Natural killer cell (primary cell): ENCODE measurements around the gene TGM6. TPM values are rescaled to one million over a fixed set of nuclear protein-coding genes. Genes with fewer than 3 reads are reported as not detected.

Source experiments
- ATAC-seq, 3 donors: fragments of 150-1000 bp in 2 of 3; fragments of 200-7000 bp in 1 of 3; cut with Tn5 transposase; 1 replicate in 1 of 3; 2 replicates in 2 of 3; pipeline ENCODE4 v1.10.0; 2021; ENCODE audit warnings: mild to moderate bottlenecking in 2 of 3, moderate library complexity in 2 of 3
- DNase-seq, 2 donors: peaks; one replicate each; pipeline versions ENCODE4 v3.0.0 to v3.0.0-alpha.2; 2013 to 2021; ENCODE audit warnings: mixed read lengths in 1 of 2
- H3K27ac ChIP-seq: one replicate; pipeline ENCODE4 v1.5.1; 2013; ENCODE audit warnings: mild to moderate bottlenecking, low read length
- H3K27me3 ChIP-seq: one replicate; pipeline ENCODE4 v1.6.1; 2013; ENCODE audit warnings: low read length; ENCODE audit not compliant: control insufficient read depth, insufficient read depth
- H3K36me3 ChIP-seq: one replicate; pipeline ENCODE4 v1.6.1; 2013; ENCODE audit warnings: low read length; ENCODE audit not compliant: control insufficient read depth, insufficient read depth
- H3K4me1 ChIP-seq: one replicate; pipeline ENCODE4 v1.6.1; 2013; ENCODE audit warnings: low read length; ENCODE audit not compliant: control insufficient read depth, insufficient read depth
- H3K4me3 ChIP-seq: one replicate; pipeline ENCODE4 v1.5.1; 2013; ENCODE audit warnings: low read length
- H3K9me3 ChIP-seq: one replicate; pipeline ENCODE4 v1.6.1; 2013; ENCODE audit warnings: low read length; ENCODE audit not compliant: control insufficient read depth, insufficient read depth
- H3K27ac Mint-ChIP-seq, 2 donors: one replicate each; pipeline ENCODE4 v1.8.0; 2022; ENCODE audit warnings: mild to moderate bottlenecking in 2 of 2, mixed read lengths in 2 of 2, moderate library complexity in 1 of 2
- H3K27me3 Mint-ChIP-seq, 2 donors: one replicate each; pipeline ENCODE4 v1.8.0; 2022; ENCODE audit warnings: low read depth in 2 of 2, mixed read lengths in 2 of 2
- H3K36me3 Mint-ChIP-seq: one replicate; pipeline ENCODE4 v1.8.0; 2022; ENCODE audit warnings: mixed read lengths
- H3K4me1 Mint-ChIP-seq, 2 donors: one replicate each; pipeline ENCODE4 v1.8.0; 2022; ENCODE audit warnings: mixed read lengths in 2 of 2
- H3K4me3 Mint-ChIP-seq: one replicate; pipeline ENCODE4 v1.8.0; 2022; ENCODE audit warnings: mild to moderate bottlenecking, moderate library complexity, mixed read lengths
- H3K9me3 Mint-ChIP-seq, 2 donors: one replicate each; pipeline ENCODE4 v1.8.0; 2022; ENCODE audit warnings: mixed read lengths in 2 of 2
- CTCF ChIP-seq: fragments of 200-600 bp; IDR thresholded peaks from one replicate; pipeline ENCODE4 v1.8.0; 2022; ENCODE audit warnings: antibody characterized with exemption
- WGBS: methylation state at CpG from one replicate; pipeline ENCODE4 v1.1.7; 2013; ENCODE audit warnings: missing lambda C conversion rate; ENCODE audit not compliant: insufficient coverage; 5-methylcytosine and 5-hydroxymethylcytosine counted together
- intact Hi-C: fragments of 100-400 bp; cut with micrococcal nuclease; formaldehyde crosslinking; loops from one replicate; pipeline ENCODE4 v1.14.2; 2022
- total RNA-seq, 4 donors: library from RNA; stranded (reverse); fragments of 120-200 nt in 1 of 4; gene quantifications; one replicate each; pipeline versions ENCODE4 v1.2.3 to v1.2.4, GENCODE V29; 2013 to 2022

The TGM6 gene
- total RNA-seq, 3 donors from 2014 or later (not counting 1 experiment from before 2014, with no cell fraction given) = not detected

GRCh38 chr20:2357114-2357513 is 23.6 kb upstream of the TGM6 start:
- Mint-ChIP-seq H3K27ac (no peak overlapping the region), H3K36me3 (peaks cover 15% of the 10 kb centered on the region), H3K9me3 (peaks cover 0 to 3% of the 10 kb centered on the region in 2 donors), H3K27me3 (peaks cover 27 to 66% of the 10 kb centered on the region in 2 donors), H3K4me3 (no peak overlapping the region), H3K4me1 (no peaks in the 10 kb centered on the region)
- intact Hi-C loops = no loop called here
- WGBS = 76% methylated on average over 2 of the region's 2 CpGs
- no peak overlapping the region for H3K4me3 ChIP-seq
- no peaks in the 10 kb centered on the region for H3K9me3 ChIP-seq
- ATAC-seq (no peak), DNase-seq (no peak)
- no peak for TF ChIP-seq CTCF
- H3K4me1 ChIP-seq = peaks cover 1% of the 10 kb centered on the region
- H3K27ac ChIP-seq = no peak overlapping the region
- H3K36me3 ChIP-seq = no peaks in the 10 kb centered on the region
- H3K27me3 ChIP-seq = peaks cover 3% of the 10 kb centered on the region

GRCh38 chr20:2358006-2358405 is 22.7 kb upstream of the TGM6 start:
- peaks cover 25 to 64% of the 10 kb centered on the region in 2 donors for H3K27me3 Mint-ChIP-seq
- H3K27ac ChIP-seq = no peak overlapping the region
- DNase-seq (no peak), ATAC-seq (no peak)
- no peaks in the 10 kb centered on the region for H3K4me1 Mint-ChIP-seq
- H3K27ac Mint-ChIP-seq = no peak overlapping the region
- no peaks in the 10 kb centered on the region for H3K36me3 ChIP-seq
- peaks cover 15% of the 10 kb centered on the region for H3K36me3 Mint-ChIP-seq
- H3K27me3 ChIP-seq = peaks cover 3% of the 10 kb centered on the region
- H3K4me3 Mint-ChIP-seq = no peak overlapping the region
- intact Hi-C loops = no loop called here
- H3K4me3 ChIP-seq = no peak overlapping the region
- TF ChIP-seq CTCF = no peak
- 100% methylated on average over 3 of the region's 3 CpGs for WGBS
- H3K4me1 ChIP-seq = no peaks in the 10 kb centered on the region
- H3K9me3 ChIP-seq = no peaks in the 10 kb centered on the region
- peaks cover 0 to 3% of the 10 kb centered on the region in 2 donors for H3K9me3 Mint-ChIP-seq

GRCh38 chr20:2361035-2361593 is 19.6 kb upstream of the TGM6 start:
- no peaks in the 10 kb centered on the region for H3K4me1 ChIP-seq
- H3K36me3 ChIP-seq = no peaks in the 10 kb centered on the region
- H3K36me3 Mint-ChIP-seq = peaks cover 15% of the 10 kb centered on the region
- peaks cover 0 to 3% of the 10 kb centered on the region in 2 donors for H3K9me3 Mint-ChIP-seq
- no peak overlapping the region for H3K4me3 Mint-ChIP-seq
- intact Hi-C loops = no loop called here
- no peaks in the 10 kb centered on the region for H3K4me1 Mint-ChIP-seq
- peaks cover 24 to 54% of the 10 kb centered on the region in 2 donors for H3K27me3 Mint-ChIP-seq
- no peak for TF ChIP-seq CTCF
- no peak for DNase-seq
- no peaks in the 10 kb centered on the region for H3K9me3 ChIP-seq
- H3K27me3 ChIP-seq = peaks cover 3% of the 10 kb centered on the region
- no peak for ATAC-seq
- H3K4me3 ChIP-seq = no peak overlapping the region
- no peak overlapping the region for H3K27ac ChIP-seq
- H3K27ac Mint-ChIP-seq = no peak overlapping the region

- Histone ChIP-seq H3K27ac (no peak overlapping the region), H3K9me3 (no peaks in the 10 kb centered on the region), H3K4me1 (no peaks in the 10 kb centered on the region), H3K36me3 (no peaks in the 10 kb centered on the region), H3K27me3 (peaks cover 5% of the 10 kb centered on the region), H3K4me3 (no peak overlapping the region)
- TF ChIP-seq CTCF = no peak
- intact Hi-C loops = no loop called here
- Mint-ChIP-seq H3K27me3 (peaks cover 27 to 58% of the 10 kb centered on the region in 2 donors), H3K27ac (no peak overlapping the region), H3K4me1 (no peaks in the 10 kb centered on the region), H3K4me3 (no peak overlapping the region), H3K9me3 (peaks cover 0 to 3% of the 10 kb centered on the region in 2 donors), H3K36me3 (peaks cover 15% of the 10 kb centered on the region)
- DNase-seq (no peak), ATAC-seq (no peak)
- no CpG with 5 or more reads among the region's 2 CpGs for WGBS
These were observed 17.5 kb upstream of the TGM6 start for GRCh38 chr20:2363187-2363586.
